Activated CD8-positive, alpha-beta memory T cell treated with anti-CD3 and anti-CD28 coated beads, Interleukin-2, amount 10 ng/mL, durations not matched to agents 7 days and 5 days (primary cell): ENCODE measurements around the gene DPF3. TPM values are rescaled to one million over a fixed set of nuclear protein-coding genes. Genes with fewer than 3 reads are reported as not detected.
A peak's percentile ranks its signal among the peaks of the same experiment; 100 is the strongest.

Experiments used
- ATAC-seq: fragments of 150-1000 bp; cut with Tn5 transposase; one replicate; pipeline ENCODE4 v1.10.0; 2021; ENCODE audit warnings: moderate library complexity
- CTCF ChIA-PET: fragments of 350-600 bp; sonication (Branson Sonifier 250); formaldehyde crosslinking; loops from one replicate; lab custom pipeline; 2021; ENCODE audit warnings: antibody characterized with exemption; lab: Charles Lee
- DNase-seq: peaks from one replicate; pipeline ENCODE4 v3.0.0-alpha.2; 2020
- H3K27ac Mint-ChIP-seq: one replicate; pipeline ENCODE4 v1.8.0; 2021; ENCODE audit warnings: mild to moderate bottlenecking, mixed read lengths
- H3K27me3 Mint-ChIP-seq: one replicate; pipeline ENCODE4 v1.8.0; 2021; ENCODE audit warnings: mixed read lengths
- H3K36me3 Mint-ChIP-seq: one replicate; pipeline ENCODE4 v1.8.0; 2021; ENCODE audit warnings: mild to moderate bottlenecking, mixed read lengths
- H3K4me1 Mint-ChIP-seq: one replicate; pipeline ENCODE4 v1.8.0; 2021; ENCODE audit warnings: mixed read lengths
- H3K4me3 Mint-ChIP-seq: one replicate; pipeline ENCODE4 v1.8.0; 2021; ENCODE audit warnings: mild to moderate bottlenecking, moderate library complexity, mixed read lengths
- H3K9me3 Mint-ChIP-seq: one replicate; pipeline ENCODE4 v1.8.0; 2022; ENCODE audit warnings: low read depth, mixed read lengths
- total RNA-seq, 2 experiments: library from RNA; stranded (reverse); gene quantifications; one replicate each; pipeline ENCODE4 v1.2.3, GENCODE V29; 2021

Gene DPF3
- total RNA-seq, 2 experiments from 2014 or later: 10.2 to 12.2 TPM

DNA sequence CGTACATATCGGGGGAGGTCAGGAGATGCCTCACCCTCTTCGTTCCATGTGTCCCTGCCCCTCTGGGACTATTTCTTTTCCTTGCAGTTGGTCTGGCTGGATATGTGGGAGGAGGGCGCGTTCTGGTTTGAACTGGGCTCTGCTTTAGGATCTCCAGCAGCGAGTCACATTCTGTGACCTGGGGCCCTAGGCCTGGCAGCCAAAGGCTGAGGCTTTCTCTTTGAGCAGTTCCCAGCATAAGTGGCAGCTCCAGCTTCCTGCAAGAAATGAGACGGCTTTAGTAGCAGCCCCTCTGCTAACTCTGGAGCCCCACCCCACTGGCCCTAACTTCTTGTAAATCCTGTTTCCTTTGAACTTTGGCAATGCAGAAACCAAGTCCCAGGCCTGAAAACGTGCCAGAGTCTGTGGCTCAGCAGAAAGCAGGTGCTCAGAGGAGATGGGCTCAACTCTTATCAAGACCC is 274.8 kb downstream of the DPF3 start:
- Mint-ChIP-seq H3K27ac (no peak overlapping the region), H3K4me1 (no peaks in the 10 kb centered on the region), H3K4me3 (no peak overlapping the region), H3K27me3 (peaks cover 40% of the 10 kb centered on the region), H3K36me3 (no peaks in the 10 kb centered on the region), H3K9me3 (no peaks in the 10 kb centered on the region)
- DNase-seq (peak; percentile 25), ATAC-seq (no peak)
- CTCF ChIA-PET: no interaction called here

DNA sequence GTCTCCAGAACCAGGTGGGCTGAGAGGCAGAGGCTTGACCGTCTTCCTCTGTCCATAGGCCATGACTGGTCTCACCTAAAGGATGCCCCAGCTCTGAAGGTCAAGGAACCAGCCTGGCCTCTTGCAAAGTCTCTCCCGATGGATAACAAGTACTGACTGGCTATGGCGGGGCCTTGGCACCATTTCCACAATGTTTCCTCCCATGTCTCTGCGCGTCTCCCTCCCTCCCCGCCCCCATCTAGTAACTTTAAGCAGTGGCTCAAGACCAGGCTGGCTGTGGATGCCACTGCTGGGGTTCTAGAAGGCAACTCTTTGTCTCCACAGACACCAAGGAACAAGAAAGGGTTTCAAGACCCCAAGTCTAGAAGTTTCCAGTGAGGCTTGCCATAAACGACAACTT is 275.5 kb downstream of the DPF3 start:
- Mint-ChIP-seq H3K9me3 (no peaks in the 10 kb centered on the region), H3K4me3 (no peak overlapping the region), H3K36me3 (no peaks in the 10 kb centered on the region), H3K4me1 (no peaks in the 10 kb centered on the region), H3K27me3 (peaks cover 38% of the 10 kb centered on the region), H3K27ac (no peak overlapping the region)
- ATAC-seq (no peak), DNase-seq (peak; percentile 23)
- CTCF ChIA-PET: no interaction called here

GRCh38 chr14:72617391-72618031 is 276.4 kb downstream of the DPF3 start:
- DNase-seq (peak; percentile 31), ATAC-seq (no peak)
- Mint-ChIP-seq H3K27me3 (peaks cover 34% of the 10 kb centered on the region), H3K9me3 (no peaks in the 10 kb centered on the region), H3K27ac (no peak overlapping the region), H3K36me3 (no peaks in the 10 kb centered on the region), H3K4me1 (no peaks in the 10 kb centered on the region), H3K4me3 (no peak overlapping the region)
- CTCF ChIA-PET: no interaction called here

GRCh38 chr14:72616811-72617210 is 277.1 kb downstream of the DPF3 start:
- Mint-ChIP-seq H3K27ac (no peak overlapping the region), H3K36me3 (no peaks in the 10 kb centered on the region), H3K27me3 (peaks cover 32% of the 10 kb centered on the region), H3K4me1 (no peaks in the 10 kb centered on the region), H3K9me3 (no peaks in the 10 kb centered on the region), H3K4me3 (no peak overlapping the region)
- DNase-seq: peak; percentile 18
- no peak for ATAC-seq
- CTCF ChIA-PET: no interaction called here

- Mint-ChIP-seq H3K4me3 (no peak overlapping the region), H3K4me1 (no peaks in the 10 kb centered on the region), H3K27me3 (peaks cover 31% of the 10 kb centered on the region), H3K36me3 (no peaks in the 10 kb centered on the region), H3K9me3 (no peaks in the 10 kb centered on the region), H3K27ac (no peak overlapping the region)
- CTCF ChIA-PET: no interaction called here
- no peak for ATAC-seq
- peak; percentile 27 for DNase-seq
Observed at GRCh38 chr14:72616294-72616693, 277.6 kb downstream of the DPF3 start.

- Mint-ChIP-seq H3K36me3 (no peaks in the 10 kb centered on the region), H3K4me1 (no peaks in the 10 kb centered on the region), H3K27me3 (peaks cover 29% of the 10 kb centered on the region), H3K27ac (no peak overlapping the region), H3K4me3 (no peak overlapping the region), H3K9me3 (no peaks in the 10 kb centered on the region)
- ATAC-seq (no peak), DNase-seq (peak; percentile 12)
- CTCF ChIA-PET: no interaction called here
Observed at GRCh38 chr14:72615451-72616121, 278.3 kb downstream of the DPF3 start.

- no peaks in the 10 kb centered on the region for H3K36me3 Mint-ChIP-seq
- no peaks in the 10 kb centered on the region for H3K4me1 Mint-ChIP-seq
- DNase-seq (peak; percentile 16), ATAC-seq (no peak)
- no peaks in the 10 kb centered on the region for H3K9me3 Mint-ChIP-seq
- CTCF ChIA-PET: interaction anchor here (1.2 kb wide), 1 partner anchor 19 kb away, joined by 3 read pairs; no protein-coding TSS in a partner anchor
- no peak overlapping the region for H3K27ac Mint-ChIP-seq
- no peak overlapping the region for H3K4me3 Mint-ChIP-seq
- H3K27me3 Mint-ChIP-seq: peaks cover 27% of the 10 kb centered on the region
Observed at GRCh38 chr14:72614891-72615415, 278.9 kb downstream of the DPF3 start.

DNA sequence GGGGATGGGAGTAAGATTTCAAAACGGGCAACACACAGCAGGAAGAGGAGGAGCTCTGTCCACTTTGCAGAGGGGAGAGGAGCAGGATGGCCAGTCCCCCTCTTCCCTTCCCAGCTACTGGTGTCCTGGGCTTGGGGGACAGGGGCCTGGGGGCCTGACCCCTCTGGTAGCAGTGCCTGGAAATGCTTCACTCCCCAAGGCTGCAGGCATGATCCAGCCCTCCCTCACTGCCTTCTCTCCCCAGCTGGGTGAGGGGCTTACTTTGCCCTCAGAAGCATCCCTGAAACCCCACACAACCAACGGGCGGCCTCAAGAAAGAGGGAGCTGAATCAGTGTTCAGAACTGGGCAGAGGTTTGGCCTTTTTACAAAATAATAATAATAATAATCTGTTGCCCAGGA is 279.5 kb downstream of the DPF3 start:
- DNase-seq (peak; percentile 32), ATAC-seq (no peak)
- H3K27me3 Mint-ChIP-seq: peaks cover 27% of the 10 kb centered on the region
- CTCF ChIA-PET: interaction anchor here (1.2 kb wide), 1 partner anchor 18 kb away, joined by 3 read pairs; no protein-coding TSS in a partner anchor
- H3K4me1 Mint-ChIP-seq: no peaks in the 10 kb centered on the region
- H3K36me3 Mint-ChIP-seq: no peaks in the 10 kb centered on the region
- H3K27ac Mint-ChIP-seq: no peak overlapping the region
- no peak overlapping the region for H3K4me3 Mint-ChIP-seq
- no peaks in the 10 kb centered on the region for H3K9me3 Mint-ChIP-seq

DNA sequence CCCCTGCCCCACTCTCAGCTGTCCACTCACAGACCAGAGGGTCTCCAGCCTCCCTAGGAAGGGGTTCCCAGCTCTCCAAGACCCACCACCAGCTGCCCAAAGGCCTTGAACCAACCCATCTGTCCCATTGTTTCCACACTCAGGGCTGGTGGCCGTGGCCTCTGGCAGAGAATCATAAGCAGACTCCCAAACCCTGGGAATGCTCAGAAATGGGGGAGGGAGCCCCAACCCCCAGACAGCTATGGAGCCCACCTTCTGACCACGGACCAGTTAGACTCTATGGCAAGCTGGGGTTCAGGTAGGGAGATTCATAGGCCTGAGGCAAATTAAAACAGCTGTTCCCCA is 280.0 kb downstream of the DPF3 start:
- no peak for ATAC-seq
- DNase-seq: peak; percentile 5
- Mint-ChIP-seq H3K27ac (no peak overlapping the region), H3K4me1 (no peaks in the 10 kb centered on the region), H3K36me3 (no peaks in the 10 kb centered on the region), H3K27me3 (peaks cover 28% of the 10 kb centered on the region), H3K4me3 (no peak overlapping the region), H3K9me3 (no peaks in the 10 kb centered on the region)
- CTCF ChIA-PET: interaction anchor here (1.2 kb wide), 1 partner anchor 18 kb away, joined by 3 read pairs; no protein-coding TSS in a partner anchor

DNA sequence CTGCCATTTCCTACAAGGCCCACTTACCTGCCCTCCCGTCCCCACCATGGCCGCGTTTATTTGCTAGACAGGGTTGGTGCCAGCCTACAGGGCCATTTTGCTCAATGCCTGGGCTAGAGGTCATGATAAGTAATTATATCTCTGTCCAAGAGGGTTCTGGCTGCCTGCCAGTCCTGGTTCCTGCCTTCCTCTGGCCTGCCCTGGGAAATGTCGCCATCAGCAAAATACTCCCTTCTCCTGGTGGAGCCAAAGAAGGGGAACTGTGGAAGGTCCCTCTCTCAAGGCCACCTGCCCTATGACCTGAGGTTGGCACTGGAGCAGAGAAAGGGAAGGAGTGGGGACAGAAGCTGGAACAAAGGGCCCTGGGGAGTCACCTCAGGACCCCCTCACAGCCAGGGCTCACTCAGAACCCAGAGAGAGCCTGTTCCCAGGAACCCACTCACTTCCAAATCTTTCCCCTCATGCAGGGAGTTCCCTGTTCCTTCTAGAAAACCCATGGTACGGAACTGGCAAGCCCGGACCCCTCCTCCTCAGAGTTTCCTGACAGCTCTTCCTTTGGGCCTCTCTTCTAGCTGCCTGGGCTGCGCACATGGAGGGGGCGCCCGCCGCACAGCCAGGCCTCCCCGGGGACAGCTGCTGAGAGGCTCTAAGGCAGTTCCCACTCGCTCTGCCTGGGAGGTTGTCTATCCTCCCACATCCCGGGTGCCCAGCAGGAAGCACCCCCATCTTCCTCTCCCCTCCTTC is 280.5 kb downstream of the DPF3 start:
- peak; percentile 33 for DNase-seq
- no peak overlapping the region for H3K27ac Mint-ChIP-seq

GRCh38 chr14:72612041-72612440 is 281.9 kb downstream of the DPF3 start:
- Mint-ChIP-seq H3K4me3 (no peak overlapping the region), H3K9me3 (no peaks in the 10 kb centered on the region), H3K27ac (no peak overlapping the region), H3K27me3 (peaks cover 26% of the 10 kb centered on the region), H3K4me1 (no peaks in the 10 kb centered on the region), H3K36me3 (no peaks in the 10 kb centered on the region)
- DNase-seq (no peak), ATAC-seq (no peak)
- CTCF ChIA-PET: no interaction called here

More for the DNA sequence above, 280.5 kb downstream of the DPF3 start:
- H3K4me3 Mint-ChIP-seq: no peak overlapping the region
- no peaks in the 10 kb centered on the region for H3K4me1 Mint-ChIP-seq
- ATAC-seq: no peak
- H3K36me3 Mint-ChIP-seq: no peaks in the 10 kb centered on the region
- H3K27me3 Mint-ChIP-seq: peaks cover 32% of the 10 kb centered on the region
- no peaks in the 10 kb centered on the region for H3K9me3 Mint-ChIP-seq
- CTCF ChIA-PET: no interaction called here

GRCh38 chr14:72611506-72611905 is 282.4 kb downstream of the DPF3 start:
- no peaks in the 10 kb centered on the region for H3K9me3 Mint-ChIP-seq
- H3K27ac Mint-ChIP-seq: no peak overlapping the region
- no peak for ATAC-seq
- no peaks in the 10 kb centered on the region for H3K4me1 Mint-ChIP-seq
- H3K27me3 Mint-ChIP-seq: peaks cover 26% of the 10 kb centered on the region
- DNase-seq: no peak
- H3K36me3 Mint-ChIP-seq: no peaks in the 10 kb centered on the region
- no peak overlapping the region for H3K4me3 Mint-ChIP-seq
- CTCF ChIA-PET: no interaction called here

- DNase-seq (peak; percentile 21), ATAC-seq (no peak)
- Mint-ChIP-seq H3K36me3 (no peaks in the 10 kb centered on the region), H3K27ac (no peak overlapping the region), H3K27me3 (peaks cover 21% of the 10 kb centered on the region), H3K4me3 (no peak overlapping the region), H3K9me3 (no peaks in the 10 kb centered on the region), H3K4me1 (no peaks in the 10 kb centered on the region)
- CTCF ChIA-PET: no interaction called here
Observed at GRCh38 chr14:72610831-72611200, 283.1 kb downstream of the DPF3 start.
